ENCODE data around the gene MISP. TPM values are rescaled to one million over a fixed set of nuclear protein-coding genes. Genes with fewer than 3 reads are reported as not detected.

Gene MISP
- total and polyA plus RNA-seq, 2 of the 8 experiments (the other 6 are each of a cell fraction or from before 2014, with no cell fraction given), result 0.43 to 0.45 TPM

DNA sequence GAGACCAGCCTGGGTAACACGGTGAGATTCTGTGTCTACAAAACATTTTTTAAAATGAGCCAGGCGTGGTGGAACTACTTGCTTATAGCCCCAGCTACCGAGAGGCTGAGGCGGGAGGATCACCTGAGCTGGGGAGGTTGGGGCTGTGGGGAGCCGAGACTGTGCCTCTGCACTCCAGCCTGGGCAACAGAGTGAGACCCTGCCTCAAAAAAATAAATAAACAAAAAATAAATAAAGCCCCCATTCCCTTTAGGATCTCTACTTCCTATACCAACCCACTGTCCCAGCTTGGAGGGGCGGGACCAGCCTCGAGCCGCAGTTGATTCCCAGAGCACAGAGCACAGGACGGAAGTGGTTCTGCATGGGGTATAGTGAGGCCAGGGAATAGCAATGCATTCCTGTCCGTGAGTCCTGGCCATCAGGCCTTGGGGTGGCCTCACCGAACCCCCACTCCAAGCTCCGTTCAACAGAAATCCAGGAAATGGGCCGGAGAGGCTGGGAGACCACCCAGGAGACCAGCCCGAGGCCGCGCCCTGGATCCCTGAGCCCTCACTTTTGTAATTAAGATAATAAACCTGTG lies 41.5 kb downstream of the MISP start (continued):
- TF ChIP-seq, protein P1, sequence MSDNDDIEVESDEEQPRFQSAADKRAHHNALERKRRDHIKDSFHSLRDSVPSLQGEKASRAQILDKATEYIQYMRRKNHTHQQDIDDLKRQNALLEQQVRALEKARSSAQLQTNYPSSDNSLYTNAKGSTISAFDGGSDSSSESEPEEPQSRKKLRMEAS (IDR thresholded peaks at IDR 0.05), result no peak
- TF ChIP-seq, protein P2, sequence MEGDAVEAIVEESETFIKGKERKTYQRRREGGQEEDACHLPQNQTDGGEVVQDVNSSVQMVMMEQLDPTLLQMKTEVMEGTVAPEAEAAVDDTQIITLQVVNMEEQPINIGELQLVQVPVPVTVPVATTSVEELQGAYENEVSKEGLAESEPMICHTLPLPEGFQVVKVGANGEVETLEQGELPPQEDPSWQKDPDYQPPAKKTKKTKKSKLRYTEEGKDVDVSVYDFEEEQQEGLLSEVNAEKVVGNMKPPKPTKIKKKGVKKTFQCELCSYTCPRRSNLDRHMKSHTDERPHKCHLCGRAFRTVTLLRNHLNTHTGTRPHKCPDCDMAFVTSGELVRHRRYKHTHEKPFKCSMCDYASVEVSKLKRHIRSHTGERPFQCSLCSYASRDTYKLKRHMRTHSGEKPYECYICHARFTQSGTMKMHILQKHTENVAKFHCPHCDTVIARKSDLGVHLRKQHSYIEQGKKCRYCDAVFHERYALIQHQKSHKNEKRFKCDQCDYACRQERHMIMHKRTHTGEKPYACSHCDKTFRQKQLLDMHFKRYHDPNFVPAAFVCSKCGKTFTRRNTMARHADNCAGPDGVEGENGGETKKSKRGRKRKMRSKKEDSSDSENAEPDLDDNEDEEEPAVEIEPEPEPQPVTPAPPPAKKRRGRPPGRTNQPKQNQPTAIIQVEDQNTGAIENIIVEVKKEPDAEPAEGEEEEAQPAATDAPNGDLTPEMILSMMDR (IDR thresholded peaks at IDR 0.05; ENCODE audit: control extremely low read depth in 1 of 3, insufficient read depth in 1 of 3, low read depth in 1 of 3, low read length in 3 of 3), result no peak
- TF ChIP-seq KDM1A (IDR thresholded peaks at IDR 0.05; ENCODE audit: borderline replicate concordance, low read length), result no peak
- no peak for TF ChIP-seq RFX5 (IDR thresholded peaks at IDR 0.05; ENCODE audit: borderline replicate concordance, low read depth, low read length)
- TF ChIP-seq POLR2A (IDR thresholded peaks at IDR 0.05; ENCODE audit: control extremely low read depth in 1 of 2, low read depth in 2 of 2, low read length in 2 of 2), result no peak
- TF ChIP-seq BRCA1 (IDR thresholded peaks at IDR 0.05; ENCODE audit: low read depth, low read length), result no peak
- no peak for TF ChIP-seq SIN3A (conservative IDR thresholded peaks at IDR 0.05 in 1 of 2, IDR thresholded peaks at IDR 0.05 in 1 of 2; ENCODE audit: low read depth in 1 of 2, low read length in 2 of 2)
- no peak for TF ChIP-seq GTF2F1 (IDR thresholded peaks at IDR 0.05; ENCODE audit: borderline replicate concordance, low read depth, low read length)
- TF ChIP-seq NRF1 (IDR thresholded peaks at IDR 0.05; ENCODE audit: low read depth, low read length), result no peak
- TF ChIP-seq TAF1 (IDR thresholded peaks at IDR 0.05; ENCODE audit: low read depth, low read length), result no peak
